Suprapubic skin (tissue), 4 donors: ENCODE data around the gene ICA1.

ENCODE experiments used
- EP300 ChIP-seq: sonication (generic); formaldehyde crosslinking; IDR thresholded peaks from one replicate; pipeline ENCODE4 v1.6.1; 2017; ENCODE audit warnings: antibody characterized with exemption
- POLR2A ChIP-seq, 2 donors: fragments of 450-650 bp; IDR thresholded peaks; one replicate each; pipeline ENCODE4 v1.6.1; 2017; ENCODE audit warnings: antibody characterized with exemption in 2 of 2, mild to moderate bottlenecking in 2 of 2, moderate library complexity in 2 of 2
- POLR2AphosphoS5 ChIP-seq, 3 donors: sonication (generic); formaldehyde crosslinking; IDR thresholded peaks; one replicate each; pipeline ENCODE4 v1.6.1; 2017; ENCODE audit warnings: antibody characterized with exemption in 3 of 3
- TF ChIP-seq, protein P1 (sequence below), 2 donors: fragments of 200-600 bp in 1 of 2; fragments of 450-650 bp in 1 of 2; sonication (generic) in 1 of 2; IDR thresholded peaks; one replicate each; pipeline ENCODE4 v1.5.1; 2016 to 2019; ENCODE audit warnings: antibody characterized with exemption in 2 of 2, mild to moderate bottlenecking in 1 of 2, moderate library complexity in 1 of 2

DNA sequence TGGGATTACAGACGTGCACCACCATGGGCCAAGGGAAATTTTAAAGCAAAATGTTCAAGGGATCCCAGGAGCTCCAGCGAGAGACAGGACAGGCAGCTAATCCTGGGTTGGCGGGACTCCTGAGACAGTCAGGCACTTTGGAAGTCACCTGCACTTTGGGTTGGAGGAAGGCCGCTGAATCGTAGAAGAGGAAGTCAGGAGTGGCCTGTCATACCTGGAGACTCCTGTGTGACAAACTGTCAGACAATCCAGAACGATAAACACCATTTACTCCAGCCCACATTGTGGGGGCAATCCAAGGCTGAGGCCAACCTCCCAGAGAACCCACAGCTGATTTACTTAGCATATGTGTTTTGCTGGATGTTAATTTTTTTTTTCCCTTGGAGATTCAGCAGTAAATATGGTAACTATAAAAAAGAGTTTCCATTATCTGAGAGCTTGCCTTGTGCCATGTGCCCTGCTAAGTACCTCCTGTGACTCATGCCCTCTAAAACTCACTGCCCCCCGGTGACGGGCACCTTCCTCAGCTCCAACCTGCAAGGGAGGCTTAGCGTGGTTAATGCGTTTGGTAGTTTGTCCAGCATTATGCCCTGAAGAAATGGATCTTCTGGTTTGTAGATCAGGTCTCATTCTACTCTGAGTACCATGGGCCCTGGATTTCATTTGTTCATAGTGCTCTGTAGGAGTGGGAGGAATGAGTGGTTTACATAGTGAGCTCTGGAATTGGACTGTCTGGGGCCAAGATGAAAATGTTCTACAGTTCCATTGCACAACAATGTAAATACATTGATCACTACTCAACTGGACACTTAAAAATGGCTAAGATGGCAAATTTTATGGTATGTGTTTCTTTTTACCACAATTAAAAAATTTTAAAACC lies 50.9 kb downstream of the ICA1 start:
- TF ChIP-seq, protein P1, sequence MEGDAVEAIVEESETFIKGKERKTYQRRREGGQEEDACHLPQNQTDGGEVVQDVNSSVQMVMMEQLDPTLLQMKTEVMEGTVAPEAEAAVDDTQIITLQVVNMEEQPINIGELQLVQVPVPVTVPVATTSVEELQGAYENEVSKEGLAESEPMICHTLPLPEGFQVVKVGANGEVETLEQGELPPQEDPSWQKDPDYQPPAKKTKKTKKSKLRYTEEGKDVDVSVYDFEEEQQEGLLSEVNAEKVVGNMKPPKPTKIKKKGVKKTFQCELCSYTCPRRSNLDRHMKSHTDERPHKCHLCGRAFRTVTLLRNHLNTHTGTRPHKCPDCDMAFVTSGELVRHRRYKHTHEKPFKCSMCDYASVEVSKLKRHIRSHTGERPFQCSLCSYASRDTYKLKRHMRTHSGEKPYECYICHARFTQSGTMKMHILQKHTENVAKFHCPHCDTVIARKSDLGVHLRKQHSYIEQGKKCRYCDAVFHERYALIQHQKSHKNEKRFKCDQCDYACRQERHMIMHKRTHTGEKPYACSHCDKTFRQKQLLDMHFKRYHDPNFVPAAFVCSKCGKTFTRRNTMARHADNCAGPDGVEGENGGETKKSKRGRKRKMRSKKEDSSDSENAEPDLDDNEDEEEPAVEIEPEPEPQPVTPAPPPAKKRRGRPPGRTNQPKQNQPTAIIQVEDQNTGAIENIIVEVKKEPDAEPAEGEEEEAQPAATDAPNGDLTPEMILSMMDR (IDR thresholded peaks at IDR 0.05) = no peak
- no peak for TF ChIP-seq POLR2A (IDR thresholded peaks at IDR 0.05)
- TF ChIP-seq POLR2AphosphoS5 (IDR thresholded peaks at IDR 0.05) = no peak
- TF ChIP-seq EP300 = no peak
